Upper lobe of left lung (tissue), 4 donors: ENCODE results near the gene AAR2.

ENCODE experiments used
- EP300 ChIP-seq, 4 donors: sonication (generic); formaldehyde crosslinking; IDR thresholded peaks; one replicate each; pipeline ENCODE4 v1.5.1; 2017; ENCODE audit warnings: antibody characterized with exemption in 4 of 4, control low read depth in 2 of 4
- TF ChIP-seq, protein P1 (sequence below), 6 experiments: fragments of 450-650 bp in 4 of 6; fragments of 200-600 bp in 2 of 6; sonication (generic) in 2 of 6; IDR thresholded peaks; one replicate each; pipeline ENCODE4 v1.5.1; 2016 to 2019; ENCODE audit warnings: antibody characterized with exemption in 6 of 6

DNA sequence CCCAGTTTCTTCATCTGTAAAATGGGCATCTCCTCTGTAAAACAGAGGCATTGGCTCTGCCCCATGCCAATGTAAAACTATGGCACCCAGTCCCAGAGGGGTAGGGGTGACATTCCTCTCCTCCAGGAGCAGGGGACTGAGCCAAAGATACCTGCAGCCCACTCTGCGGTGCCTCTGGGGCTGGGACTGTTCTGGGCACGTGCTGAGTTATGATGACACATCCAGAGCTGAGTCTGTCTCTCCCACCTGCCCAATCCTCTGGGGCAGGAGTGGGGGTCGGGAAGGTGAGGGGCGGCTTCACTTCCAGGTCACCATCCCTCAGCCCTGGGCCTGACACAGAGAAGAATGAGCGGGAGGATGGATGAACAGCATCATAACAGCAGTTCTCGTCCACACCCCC is 29.9 kb downstream of the AAR2 start:
- no peak for TF ChIP-seq EP300 (IDR thresholded peaks at IDR 0.05)
- TF ChIP-seq, protein P1, sequence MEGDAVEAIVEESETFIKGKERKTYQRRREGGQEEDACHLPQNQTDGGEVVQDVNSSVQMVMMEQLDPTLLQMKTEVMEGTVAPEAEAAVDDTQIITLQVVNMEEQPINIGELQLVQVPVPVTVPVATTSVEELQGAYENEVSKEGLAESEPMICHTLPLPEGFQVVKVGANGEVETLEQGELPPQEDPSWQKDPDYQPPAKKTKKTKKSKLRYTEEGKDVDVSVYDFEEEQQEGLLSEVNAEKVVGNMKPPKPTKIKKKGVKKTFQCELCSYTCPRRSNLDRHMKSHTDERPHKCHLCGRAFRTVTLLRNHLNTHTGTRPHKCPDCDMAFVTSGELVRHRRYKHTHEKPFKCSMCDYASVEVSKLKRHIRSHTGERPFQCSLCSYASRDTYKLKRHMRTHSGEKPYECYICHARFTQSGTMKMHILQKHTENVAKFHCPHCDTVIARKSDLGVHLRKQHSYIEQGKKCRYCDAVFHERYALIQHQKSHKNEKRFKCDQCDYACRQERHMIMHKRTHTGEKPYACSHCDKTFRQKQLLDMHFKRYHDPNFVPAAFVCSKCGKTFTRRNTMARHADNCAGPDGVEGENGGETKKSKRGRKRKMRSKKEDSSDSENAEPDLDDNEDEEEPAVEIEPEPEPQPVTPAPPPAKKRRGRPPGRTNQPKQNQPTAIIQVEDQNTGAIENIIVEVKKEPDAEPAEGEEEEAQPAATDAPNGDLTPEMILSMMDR (IDR thresholded peaks at IDR 0.05), result no peak
